Raji (cell line): ENCODE measurements around the gene ERC1.

Source experiments
- POLR2A ChIP-seq: IDR thresholded peaks from 2 replicates; pipeline ENCODE4 v1.6.1; 2011; ENCODE audit warnings: low read depth, low read length, control low read depth; ENCODE audit not compliant: insufficient read depth

The ERC1 gene

DNA sequence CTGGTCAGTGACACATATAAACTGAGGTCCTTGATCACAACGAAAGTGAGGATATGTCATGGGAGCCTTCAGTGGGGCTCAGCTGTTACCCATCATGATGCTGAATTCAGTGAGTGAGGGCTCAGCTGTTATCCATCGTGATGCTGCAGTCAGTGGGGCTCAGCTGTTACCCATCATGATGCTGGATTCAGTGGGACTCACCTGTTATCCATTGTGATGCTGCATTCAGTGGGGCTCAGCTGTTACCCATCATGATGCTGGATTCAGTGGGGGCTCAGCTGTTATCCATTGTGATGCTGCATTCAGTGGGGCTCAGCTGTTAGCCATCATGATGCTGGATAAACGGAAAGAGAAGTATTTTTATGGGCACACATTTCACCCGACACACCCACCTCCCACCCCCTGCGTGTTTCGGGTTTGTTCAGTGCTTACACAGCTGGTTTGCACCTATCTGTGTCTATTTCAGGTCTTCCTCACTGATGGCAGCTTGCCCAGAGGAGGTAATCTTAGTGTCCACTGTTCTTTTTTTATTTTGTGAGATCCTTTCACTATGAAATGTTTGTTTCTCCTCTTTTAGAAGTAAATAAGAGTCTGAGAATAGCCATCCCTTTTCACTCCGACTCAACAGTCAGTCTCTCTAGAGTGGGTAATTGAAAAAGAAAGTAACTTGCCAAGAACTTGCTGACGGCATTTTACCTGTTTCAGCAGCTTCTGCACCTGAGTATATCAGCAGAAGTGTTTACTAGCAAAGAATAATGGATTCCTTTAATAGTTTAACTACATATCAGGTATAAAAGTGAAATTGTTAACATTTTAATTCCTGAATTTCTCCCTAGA lies 183.0 kb downstream of the ERC1 start:
- TF ChIP-seq POLR2A: no peak

DNA sequence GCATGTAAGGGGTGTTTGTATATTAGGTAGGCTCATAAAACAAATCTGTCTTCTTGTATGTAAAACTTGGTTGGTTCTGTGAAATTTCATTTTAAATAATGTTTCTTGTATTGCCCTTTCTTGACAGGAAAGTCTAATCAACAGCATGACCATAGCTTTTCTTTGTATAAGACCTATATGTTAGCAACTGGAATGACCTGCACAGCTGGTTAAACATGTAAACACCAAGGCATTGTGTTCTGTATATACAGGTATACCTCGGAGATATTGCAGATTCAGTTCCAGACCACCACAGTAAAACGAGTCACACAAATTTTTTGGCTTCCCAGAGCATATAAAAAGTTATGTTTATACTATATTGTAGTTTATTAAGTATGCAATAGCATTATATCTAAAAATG lies 183.6 kb downstream of the ERC1 start:
- no peak for TF ChIP-seq POLR2A

DNA sequence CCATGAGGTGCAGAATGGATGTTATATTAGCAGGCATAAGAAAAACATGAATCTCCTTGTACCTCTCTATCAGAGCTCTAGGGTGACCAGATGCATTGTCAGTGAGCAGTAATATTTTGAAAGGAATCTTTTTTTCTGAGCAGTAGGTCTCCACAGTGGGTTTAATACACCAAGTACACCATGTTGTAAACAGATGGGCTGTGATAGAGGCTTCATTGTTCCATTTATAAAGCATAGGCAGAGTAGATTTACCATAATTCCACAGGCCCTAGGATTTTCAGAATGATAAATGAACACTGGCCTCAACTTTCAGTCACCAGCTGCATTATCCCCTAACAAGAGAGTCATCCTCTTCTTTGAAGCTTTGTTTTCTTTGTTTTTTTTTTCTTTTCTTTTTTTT lies 185.2 kb downstream of the ERC1 start:
- TF ChIP-seq POLR2A: no peak

DNA sequence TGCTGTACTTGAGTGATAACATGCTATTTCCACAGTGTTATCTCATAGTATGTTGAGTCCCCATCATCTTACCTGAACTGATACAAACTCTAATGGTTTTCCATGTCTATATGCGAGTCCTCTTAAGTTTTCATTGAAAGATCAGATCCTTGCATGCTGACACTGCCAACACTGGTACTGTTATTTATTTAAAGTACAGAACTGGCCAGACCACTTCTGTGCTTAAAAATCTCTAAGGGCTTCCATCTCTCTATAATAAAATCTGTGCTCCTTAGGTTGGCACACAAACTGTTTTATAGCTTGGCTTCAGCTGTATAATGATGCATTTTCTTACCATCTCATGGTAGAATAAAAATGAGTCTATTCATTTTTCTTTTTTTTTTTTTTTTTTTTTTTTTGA lies 188.1 kb downstream of the ERC1 start:
- no peak for TF ChIP-seq POLR2A

DNA sequence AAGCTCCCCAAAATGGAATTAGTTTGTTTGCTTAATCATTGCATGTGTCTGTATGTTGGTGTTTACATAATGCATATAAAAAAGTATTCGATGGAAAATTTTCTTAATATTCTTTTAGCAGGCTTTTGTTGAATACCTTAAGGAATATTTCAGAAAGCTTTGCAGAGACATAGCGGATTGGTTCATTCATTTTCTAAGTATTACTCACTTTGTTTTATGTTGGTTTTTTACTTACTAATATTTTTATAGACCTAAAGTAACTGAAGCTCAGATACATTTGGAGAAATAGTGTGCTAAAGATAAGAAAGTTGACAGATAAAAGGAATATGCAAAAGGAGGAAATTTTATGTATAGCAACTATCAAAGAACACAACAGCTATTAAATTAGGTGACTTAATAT lies 191.0 kb downstream of the ERC1 start:
- no peak for TF ChIP-seq POLR2A

DNA sequence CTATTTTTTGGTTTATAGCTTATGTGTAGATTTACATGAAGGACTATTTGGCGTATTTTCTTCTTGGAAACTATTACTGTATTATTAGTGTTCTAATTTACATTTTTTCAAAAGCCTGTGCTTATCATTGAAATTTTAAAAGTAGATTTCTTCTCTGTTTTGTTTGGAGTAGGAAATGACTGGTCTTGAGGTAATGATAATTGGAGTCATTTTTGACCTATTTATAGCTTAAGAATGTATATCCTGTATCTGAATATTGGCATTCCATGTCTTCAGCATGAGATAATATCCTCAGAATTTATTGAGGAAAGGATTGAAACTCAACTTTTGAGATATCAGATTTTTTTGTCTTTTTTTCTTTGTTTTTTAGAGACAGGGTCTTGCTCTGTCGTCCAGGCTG lies 193.4 kb downstream of the ERC1 start:
- no peak for TF ChIP-seq POLR2A

DNA sequence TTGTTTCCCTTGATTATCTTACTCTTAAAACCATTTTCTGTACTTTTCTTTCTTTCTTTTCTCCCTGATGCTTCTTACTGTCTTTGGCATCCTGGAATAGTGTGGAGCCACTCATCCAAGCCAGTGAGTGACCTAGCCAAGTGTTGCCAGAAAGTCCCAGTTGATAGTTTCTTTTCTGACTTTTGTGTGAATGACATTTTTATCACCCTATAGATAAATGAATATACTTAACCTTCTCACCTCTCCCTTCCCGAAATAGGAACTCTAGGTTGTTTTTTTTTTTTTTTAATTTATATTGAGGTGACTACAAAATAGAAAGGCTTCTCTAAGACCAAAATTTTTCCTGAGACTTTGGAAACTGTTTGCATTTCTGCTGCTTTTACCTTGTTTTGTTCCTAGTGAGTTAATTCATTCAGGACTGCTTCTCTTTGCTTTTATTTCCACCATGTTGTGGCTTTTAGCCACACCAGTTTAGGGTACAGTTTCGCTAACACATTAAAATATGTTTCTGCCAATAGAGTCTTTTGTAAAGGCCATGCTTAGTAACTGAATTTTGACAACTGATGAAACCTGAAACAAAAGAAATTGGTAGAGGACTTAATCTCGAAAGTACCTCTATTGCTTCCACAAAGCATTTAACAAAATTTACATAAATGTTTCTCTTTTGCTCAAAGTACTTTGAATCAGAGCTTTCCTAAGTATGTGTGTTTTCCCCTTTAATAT lies 194.6 kb downstream of the ERC1 start:
- TF ChIP-seq POLR2A: no peak

DNA sequence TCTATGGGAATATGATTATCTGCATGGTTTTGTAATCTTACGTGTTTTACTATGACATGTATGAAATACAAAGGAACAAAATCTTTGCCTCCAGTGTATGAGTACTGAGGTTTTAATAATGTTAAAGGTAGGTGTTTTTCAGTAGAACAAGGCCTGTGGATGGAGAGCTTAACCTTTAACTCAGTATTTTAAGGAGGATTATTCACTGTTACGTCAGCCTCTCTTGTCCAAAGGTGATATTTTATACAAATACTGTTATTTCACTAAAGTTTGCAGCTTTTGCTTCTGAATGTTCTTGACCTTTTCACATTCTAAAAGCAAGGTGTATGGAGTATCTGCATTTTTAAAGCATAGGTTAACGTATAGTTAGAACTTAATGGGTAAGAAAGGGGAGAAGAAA lies 195.3 kb downstream of the ERC1 start:
- no peak for TF ChIP-seq POLR2A

DNA sequence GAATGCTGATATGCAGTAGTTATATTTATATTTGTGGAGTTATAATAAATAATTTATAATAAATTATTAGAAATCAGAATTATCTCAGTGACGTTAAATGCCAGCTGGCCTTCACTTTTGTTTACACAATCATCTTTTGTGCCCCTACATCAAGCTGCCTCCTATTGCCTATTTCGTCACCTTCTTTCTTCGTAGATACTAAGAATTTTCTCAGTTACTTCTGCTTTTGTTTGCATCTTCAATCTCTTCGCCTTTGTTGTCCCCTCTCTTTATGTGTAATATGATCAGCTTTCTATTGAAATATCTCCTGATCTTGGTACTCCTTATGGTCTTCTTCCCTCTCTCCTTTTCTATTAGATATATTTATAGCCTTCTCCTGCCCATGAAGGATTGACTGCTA lies 197.0 kb downstream of the ERC1 start:
- no peak for TF ChIP-seq POLR2A

DNA sequence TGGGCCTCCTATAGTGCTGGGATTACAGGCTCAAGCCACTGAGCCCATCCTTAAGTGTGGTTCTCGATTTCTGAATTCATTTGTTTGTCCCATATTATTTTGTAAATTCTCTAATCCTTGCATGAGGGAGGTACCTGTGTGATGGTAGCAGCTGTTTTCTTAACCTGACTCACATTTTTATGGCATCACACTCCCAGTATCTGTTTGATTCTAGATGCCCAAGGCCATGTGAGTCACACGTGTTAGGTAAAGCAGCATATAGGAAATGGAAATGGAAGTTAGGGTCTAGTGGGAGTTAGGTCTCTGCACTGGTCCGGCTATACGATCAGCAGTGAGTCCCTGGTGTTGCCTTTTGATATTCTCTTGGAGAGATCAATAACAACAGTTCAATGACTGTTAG lies 198.1 kb downstream of the ERC1 start:
- TF ChIP-seq POLR2A: no peak

DNA sequence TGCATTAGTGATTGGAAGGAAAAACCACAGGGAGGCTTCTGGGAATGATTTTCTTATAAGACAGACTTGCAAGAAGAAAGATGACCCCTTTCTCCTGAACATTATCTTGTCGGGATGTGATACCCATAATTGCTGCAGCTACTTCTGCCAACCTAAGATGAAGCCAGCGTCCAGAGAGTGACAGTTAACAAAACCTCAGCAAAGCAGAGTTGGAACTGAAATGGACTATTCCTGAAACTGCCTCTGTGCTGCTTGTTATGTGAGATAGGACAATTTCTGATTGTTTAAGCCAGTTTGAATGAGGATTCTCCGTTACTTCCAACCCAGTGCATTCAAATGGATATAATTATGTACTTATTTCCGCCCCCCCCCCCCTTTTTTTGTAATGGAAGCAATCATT lies 204.5 kb downstream of the ERC1 start:
- TF ChIP-seq POLR2A: no peak

DNA sequence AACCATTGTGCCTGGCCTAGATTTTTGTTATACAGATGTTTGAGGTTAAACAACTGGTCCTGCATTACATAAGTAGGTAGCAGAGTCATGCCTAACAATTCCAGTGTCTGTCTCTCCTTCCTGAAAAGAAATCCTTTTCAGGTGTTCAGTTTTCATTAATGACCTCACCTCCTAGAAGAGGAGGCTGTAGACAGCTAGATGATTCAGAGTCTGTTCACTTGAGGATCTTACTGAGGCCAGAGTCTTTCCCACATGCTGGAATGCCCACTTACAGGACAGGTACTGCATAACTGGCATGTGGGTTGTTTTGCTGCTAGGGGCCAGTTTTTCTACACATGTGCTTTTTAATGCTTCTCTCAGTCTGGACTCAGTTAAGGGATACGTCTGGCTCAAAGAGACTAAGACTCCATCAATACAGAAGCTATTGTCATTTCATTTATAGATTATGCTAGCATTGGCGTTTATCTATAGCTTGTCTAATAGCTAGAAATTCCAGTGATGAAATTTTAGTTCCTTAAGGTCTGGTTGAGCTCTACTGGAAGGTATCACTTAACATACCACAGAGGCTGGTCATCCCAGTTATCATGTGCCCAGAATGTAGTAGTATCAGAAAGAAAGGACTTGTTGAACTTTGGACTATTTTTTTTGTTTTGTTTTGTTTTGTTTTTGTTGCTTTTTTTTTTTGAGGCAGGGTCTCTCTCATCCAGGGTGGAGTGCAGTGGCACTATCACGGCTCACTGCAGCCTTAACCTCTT lies 206.4 kb downstream of the ERC1 start:
- no peak for TF ChIP-seq POLR2A

DNA sequence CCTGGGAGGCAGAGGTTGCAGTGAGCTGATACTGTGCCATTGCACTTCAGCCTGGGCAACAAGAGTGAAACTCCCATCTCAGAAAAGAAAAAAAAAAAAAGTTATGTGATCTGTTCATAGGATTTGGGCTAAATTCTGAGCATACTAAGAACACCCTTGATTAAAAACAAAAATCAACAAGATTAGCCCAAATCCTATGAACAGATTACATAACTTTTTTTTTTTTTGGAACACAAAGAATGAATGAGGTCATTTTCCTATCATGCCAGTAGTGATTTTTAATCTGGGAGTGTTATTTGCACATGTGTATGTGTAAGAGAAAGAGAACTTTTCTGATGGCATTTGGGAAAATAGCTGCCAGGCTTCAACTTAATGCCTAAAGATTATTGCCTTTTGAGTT lies 208.7 kb downstream of the ERC1 start:
- no peak for TF ChIP-seq POLR2A

DNA sequence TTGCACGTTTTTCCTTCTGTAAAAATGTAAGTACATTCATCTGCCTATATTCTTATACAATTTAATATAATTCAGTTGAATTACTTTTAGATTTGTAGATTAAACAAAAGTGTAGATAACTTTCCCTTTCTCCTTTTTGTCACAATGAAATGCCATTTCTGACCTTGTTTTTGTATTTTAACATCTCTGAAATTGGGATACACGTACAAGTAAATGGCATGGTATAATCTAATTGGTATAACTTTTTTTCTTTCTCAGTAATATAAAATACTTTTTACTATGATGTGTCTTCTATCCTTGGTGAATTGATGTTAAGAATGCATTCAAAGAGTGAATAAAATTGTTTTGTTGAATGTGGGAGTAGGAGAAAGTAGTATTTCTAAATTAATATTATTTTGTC lies 210.0 kb downstream of the ERC1 start:
- TF ChIP-seq POLR2A: no peak

DNA sequence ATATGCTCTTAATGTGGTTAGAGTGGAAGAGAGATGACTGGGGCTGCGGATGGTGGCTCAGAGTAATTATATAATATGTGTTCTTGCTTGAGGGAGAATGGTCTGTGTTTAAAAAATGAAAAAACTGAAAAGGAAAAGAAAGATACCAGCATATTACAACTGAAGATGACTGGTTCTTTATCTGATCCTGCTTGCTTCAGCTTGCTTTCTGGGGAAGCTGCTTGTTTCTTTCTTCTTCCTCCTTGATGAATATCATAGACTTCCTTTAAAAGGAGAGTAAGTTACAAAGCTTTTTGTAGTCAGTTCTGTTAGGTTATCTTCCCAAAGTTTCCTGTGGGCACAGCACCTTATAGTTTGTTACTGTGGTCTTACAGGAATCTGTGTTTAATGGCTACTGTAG lies 210.9 kb downstream of the ERC1 start:
- TF ChIP-seq POLR2A: no peak

DNA sequence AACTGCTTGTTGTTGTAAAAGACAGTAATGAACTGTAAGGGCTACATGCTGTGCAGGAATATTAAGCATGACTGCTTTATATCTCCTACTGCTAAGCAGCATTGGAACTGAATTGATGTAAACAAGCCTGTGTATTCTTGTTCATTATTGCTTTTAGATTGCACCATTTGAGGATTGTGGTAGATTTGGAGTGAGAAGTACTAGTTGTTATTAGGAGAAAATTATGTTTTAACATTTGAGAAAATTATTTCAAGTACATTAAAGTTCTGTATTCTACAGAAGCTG lies 212.7 kb downstream of the ERC1 start:
- TF ChIP-seq POLR2A: no peak
